ENCODE data around the gene KIDINS220.

The KIDINS220 gene

DNA sequence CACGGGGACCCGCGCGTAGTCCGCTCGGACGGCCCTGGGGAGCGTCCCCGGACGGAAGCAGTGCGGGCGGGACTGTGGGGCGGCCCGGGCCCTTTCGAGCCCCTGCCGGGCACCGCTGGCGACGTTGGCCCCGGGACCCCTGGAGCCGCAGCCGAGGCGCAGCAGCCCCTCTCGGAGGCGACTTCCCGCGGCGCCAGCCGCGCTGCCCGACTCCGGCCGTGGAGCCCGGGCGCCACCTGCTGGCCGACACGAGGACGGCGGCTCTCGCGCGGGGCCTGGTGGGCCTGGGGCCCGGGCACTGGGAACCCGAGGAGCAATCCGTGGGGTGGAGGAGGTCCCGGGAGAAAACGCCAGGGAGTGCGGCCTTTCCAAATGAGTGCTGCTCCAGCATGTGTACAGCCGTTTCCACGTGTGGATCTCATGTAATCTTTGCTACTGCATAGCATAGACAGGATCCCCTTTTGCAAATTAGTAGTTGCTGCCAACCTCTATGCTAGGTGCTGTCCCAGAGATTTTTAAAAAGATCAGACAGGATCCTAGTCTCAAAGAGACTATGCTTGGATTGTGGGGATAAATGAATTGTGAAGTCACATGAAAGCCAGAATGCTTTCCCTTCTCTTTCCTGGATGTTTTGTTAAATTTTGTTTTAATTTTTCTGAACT is 151.6 kb downstream of the KIDINS220 start:
- no peak for DNase-seq

DNA sequence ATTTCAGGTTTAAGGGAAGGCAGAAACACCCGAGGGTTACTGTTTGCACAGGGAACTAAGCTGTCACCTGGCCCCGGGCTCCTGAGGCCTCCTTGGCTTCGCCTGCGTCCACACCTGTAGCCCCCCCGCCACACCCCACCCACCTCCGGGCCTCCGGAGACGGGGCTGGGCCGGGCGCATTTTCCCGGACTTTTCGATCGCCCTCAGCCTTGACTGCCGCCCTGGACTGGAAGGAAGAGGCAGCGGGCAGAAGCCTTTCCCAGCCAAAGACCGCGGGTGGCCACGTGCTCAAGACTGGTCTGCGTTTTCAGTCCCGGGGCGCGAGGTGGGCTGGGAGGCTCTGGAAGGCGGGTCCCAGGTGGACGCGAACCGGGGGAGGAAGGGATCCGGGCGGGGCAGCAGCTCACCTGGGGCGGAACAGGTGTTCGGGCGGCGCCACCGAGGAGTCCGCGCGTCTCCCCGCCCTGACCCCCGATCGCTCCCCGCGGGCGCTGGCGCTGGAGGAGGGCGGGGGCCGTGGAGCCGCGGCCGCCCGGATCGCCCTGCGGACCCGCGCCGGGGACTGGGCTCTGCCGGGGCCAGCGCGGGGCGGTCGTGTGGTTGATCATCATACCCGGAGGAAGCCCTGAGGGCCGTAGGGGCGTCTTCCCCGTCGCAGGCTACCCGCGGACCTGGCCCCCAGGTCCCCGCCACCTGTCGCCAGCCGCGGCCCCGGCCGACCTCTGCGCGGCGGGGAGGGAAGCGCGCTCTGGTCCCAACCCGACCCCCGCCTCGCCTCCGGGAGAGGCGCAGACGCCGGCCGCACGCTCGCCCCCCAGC is 152.3 kb downstream of the KIDINS220 start:
- DNase-seq = peak; percentile 61

DNA sequence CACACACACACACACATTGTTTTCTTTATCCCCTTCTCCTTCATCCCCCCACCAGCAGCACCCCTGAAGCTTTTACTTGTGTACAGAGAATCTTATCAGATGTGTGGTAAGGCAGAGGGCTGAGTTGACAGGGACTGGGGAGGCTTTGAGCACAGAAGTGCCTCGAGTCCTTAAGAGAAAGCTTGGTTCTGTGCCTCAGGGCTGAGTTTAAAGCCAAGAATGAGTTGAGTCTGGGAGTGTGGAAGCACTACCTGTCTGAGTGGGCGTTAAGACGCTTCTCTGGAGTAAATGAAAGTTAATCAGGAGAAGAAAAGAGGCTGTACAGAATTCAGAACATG is 152.9 kb downstream of the KIDINS220 start:
- no peak for DNase-seq

DNA sequence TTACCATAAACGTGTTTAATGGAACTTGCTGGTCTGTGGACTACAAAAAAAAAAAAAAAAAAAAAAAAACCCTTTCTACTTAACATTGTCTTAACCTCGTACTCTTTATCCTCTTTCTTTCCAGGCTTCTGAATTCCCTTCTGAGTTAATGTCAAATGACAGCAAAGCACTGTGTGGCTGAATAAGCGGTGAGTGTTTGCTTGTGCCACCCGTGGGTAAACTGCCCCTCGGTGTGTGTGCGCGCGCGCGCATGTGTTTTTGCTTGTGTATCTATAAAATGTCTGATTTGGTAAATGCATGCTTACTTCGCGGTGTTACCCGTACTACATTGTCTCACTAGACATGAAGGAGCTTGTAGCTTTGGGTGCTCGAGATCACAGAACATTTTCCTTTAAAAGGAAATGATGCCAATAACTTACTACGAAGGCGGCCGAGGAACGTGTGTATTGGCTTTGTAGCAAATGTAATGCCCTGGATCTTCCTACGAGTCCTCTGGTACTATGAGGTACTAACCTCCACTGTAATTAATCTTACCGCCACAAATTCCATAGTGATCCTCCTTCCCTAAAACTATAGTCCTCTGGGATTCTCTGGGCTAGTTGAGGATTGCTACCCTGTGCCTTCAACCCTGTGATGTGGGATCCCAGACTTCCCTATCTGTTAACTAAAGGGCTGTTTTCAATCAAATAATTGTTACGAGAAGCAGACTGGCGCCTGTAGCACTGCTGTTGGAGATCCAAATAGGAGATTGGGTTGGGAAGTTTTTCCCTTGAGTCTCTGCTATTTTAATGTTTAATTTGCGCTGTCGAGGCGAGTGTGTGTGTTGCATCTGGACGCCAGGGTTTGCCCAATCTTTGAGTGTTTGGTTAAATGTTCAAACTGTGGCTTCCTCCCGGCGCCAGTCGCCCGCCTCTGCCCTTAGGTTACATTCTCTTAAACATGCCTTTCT is 154.4 kb downstream of the KIDINS220 start:
- DNase-seq = peak; percentile 63

DNA sequence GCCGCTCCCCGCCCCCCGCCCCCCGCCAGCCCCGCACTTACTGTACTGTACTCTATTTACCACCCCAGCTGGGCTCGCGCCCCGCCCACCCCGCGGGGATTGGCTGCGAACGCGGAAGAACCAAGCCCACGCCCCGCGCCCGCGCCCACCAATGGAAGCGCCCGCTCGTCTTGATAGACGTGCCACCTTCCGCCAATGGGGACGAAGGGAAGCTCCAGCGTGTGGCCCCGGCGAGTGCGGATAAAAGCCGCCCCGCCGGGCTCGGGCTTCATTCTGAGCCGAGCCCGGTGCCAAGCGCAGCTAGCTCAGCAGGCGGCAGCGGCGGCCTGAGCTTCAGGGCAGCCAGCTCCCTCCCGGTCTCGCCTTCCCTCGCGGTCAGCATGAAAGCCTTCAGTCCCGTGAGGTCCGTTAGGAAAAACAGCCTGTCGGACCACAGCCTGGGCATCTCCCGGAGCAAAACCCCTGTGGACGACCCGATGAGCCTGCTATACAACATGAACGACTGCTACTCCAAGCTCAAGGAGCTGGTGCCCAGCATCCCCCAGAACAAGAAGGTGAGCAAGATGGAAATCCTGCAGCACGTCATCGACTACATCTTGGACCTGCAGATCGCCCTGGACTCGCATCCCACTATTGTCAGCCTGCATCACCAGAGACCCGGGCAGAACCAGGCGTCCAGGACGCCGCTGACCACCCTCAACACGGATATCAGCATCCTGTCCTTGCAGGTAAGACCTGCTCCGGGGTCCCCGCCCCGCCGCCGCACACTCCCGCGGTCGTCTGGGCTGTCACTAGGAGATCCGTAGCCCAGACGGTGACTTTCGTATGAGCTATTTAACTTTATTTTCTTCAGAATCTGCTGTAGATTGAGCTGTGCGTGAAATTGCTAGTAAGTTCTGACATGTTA is 155.4 kb downstream of the KIDINS220 start, which contains the start of gene ID2:
Gene ID2, plus strand, starts transcription at position 271 of the 907 bp plus-strand sequence. Its CDS starts 110 bp downstream, at position 381.
- peak; percentile 94 for DNase-seq

DNA sequence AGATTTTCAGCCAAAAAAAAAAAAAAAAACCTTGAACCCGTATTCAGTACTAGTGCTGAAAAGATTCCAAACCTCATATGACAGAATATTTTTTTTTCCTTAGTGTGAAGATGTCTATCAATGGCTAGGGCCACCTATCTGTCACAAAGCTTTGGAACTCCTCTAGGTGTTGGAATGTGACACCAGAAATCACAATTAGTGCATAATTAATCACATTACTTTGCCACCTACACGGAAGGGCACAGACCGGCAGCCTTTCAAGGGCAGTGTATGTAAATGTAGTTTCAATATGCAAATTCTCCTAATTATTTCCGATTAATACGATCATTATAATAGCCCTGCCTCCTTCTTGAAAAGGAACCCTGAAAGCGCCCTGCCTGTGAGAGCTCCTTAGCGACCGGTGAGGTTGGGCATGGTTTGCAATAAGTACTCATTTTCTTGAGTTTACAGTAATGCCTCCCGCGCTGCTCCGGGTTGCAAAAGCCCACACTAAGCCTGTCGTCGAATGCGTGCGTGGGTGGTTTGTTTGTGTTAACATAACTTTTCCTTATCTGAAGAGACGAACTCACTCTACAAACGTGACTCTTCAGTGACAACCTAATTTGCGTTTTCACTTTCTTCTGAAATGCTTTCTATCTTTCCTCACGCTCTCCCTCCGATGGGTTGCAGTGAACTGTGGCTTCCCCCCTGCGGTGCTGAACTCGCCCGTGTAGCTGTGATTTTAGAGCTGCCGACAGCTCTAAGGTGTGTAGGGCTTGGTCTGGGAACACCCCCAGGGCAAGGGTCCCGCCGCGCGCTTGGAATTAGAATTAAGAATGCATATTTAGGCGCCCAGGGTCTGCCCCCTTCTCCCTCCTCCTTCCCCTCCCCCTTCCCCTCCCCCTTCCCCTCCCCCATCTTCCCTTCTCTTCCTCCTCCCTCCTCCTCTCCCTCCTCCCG is 156.3 kb downstream of the KIDINS220 start:
- DNase-seq = peak; percentile 78

DNA sequence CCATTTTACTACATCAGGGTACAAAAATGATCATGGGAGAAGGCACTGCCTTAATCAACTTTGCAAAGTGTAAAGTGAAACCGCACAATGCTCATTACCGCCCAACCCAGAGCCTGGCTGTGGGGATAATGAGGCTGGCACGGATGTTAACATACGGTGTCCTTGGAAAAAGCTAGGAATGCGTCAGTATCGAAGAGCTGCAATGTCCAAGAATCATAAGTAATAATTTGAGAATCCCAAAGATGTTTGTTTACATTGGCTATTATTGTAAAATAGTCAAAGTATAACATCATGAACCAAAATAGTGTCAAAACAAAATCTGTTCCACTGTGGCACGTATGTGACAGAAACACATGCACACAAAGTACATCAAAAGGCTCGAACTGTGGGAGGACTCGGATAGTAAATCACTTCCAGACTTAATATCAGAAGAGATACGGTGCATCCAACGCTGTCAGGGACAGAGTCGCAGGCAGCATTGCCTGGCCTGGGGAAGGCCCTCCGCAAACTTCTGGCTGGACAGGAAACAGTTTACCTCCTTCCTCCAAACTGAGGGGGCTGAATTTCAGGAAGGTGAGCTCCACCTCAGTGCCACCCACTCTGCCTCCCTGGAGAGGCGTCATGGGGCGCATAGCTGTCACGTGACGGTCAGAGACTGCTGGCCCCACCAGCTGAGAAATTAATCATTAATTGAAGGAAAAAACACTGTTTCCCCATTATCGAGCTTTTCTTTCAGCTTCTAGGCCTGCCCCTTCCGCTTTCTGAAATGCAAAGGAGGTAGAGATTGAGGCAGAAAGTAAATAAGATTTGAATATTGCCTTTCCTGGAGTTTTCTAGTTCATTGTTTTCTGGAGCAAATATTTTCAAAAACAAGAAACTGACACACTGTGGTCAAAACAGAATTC is 157.3 kb downstream of the KIDINS220 start:
- DNase-seq = peak; percentile 77

DNA sequence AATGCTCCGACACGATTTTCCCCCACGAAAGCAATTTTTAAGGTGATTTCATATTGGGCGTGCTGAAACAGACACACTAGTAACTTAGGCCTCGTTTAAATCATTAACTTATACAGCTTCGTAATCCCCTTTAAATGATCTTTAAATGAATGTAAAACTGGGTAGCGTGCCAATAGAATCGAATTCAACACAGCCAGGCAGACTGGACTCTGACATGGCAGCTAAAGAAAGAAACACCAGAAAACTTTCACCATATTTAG is 157.9 kb downstream of the KIDINS220 start:
- no peak for DNase-seq

Data from DMS 273 treated with DMSO at 0.1 percent for 48 hours (cell line).